Calu3 (cell line): Measurements from ENCODE around the gene RBFOX1. TPM values are rescaled to one million over a fixed set of nuclear protein-coding genes. Genes with fewer than 3 reads are reported as not detected.

Experiments
- BruUV-seq: library from RNA; stranded (reverse); fragments of 400-500 nt; replicated peaks from 2 replicates; lab custom pipeline; 2021; lab: Mats Ljungman, UMichigan
- CTCF ChIA-PET: fragments of 300-600 bp; sonication (Branson Sonifier 250); formaldehyde crosslinking; loops from one replicate; lab custom pipeline; 2022; ENCODE audit warnings: antibody characterized with exemption; lab: Charles Lee
- DNase-seq: peaks from one replicate; pipeline ENCODE4 v3.0.0; 2022
- H3K27ac Mint-ChIP-seq: one replicate; pipeline ENCODE4 v1.8.0; 2022; ENCODE audit warnings: mixed read lengths; ENCODE audit not compliant: unreplicated experiment
- H3K27me3 Mint-ChIP-seq: one replicate; pipeline ENCODE4 v1.8.0; 2022; ENCODE audit warnings: mixed read lengths; ENCODE audit not compliant: unreplicated experiment
- H3K36me3 Mint-ChIP-seq: one replicate; pipeline ENCODE4 v1.8.0; 2022; ENCODE audit warnings: mild to moderate bottlenecking, moderate library complexity, mixed read lengths; ENCODE audit not compliant: insufficient read depth, unreplicated experiment
- H3K4me1 Mint-ChIP-seq: one replicate; pipeline ENCODE4 v1.8.0; 2022; ENCODE audit warnings: mild to moderate bottlenecking, low read depth, mixed read lengths; ENCODE audit not compliant: unreplicated experiment
- H3K4me3 Mint-ChIP-seq: one replicate; pipeline ENCODE4 v1.8.0; 2022; ENCODE audit warnings: mild to moderate bottlenecking, low read depth, moderate library complexity, mixed read lengths; ENCODE audit not compliant: unreplicated experiment
- H3K9me3 Mint-ChIP-seq: one replicate; pipeline ENCODE4 v1.8.0; 2022; ENCODE audit warnings: low read depth, mixed read lengths; ENCODE audit not compliant: unreplicated experiment
- CTCF ChIP-seq: fragments of 200-600 bp; IDR thresholded peaks from one replicate; pipeline ENCODE4 v1.8.0; 2022; ENCODE audit warnings: antibody characterized with exemption; ENCODE audit not compliant: unreplicated experiment
- intact Hi-C: fragments of 100-400 bp; cut with micrococcal nuclease; formaldehyde crosslinking; loops from one replicate; pipeline ENCODE4 v1.10.0; 2022; ENCODE audit not compliant: unreplicated experiment
- total RNA-seq: library from RNA; stranded (reverse); gene quantifications from 2 replicates; pipeline ENCODE4 v1.2.3, GENCODE V29; 2022

The RBFOX1 gene
- total RNA-seq, 1 experiment from 2014 or later: not detected

GRCh38 chr16:7675628-7676027, 343.0 kb downstream of the RBFOX1 start:
- DNase-seq: no peak
- Mint-ChIP-seq H3K9me3 (peaks cover 8% of the 10 kb centered on the region), H3K4me1 (no peaks in the 10 kb centered on the region), H3K4me3 (no peak overlapping the region), H3K36me3 (no peaks in the 10 kb centered on the region), H3K27ac (no peak overlapping the region), H3K27me3 (no peaks in the 10 kb centered on the region)
- intact Hi-C loops: no loop called here
- TF ChIP-seq CTCF: no peak
- CTCF ChIA-PET: no interaction called here
- no TSS peak for BruUV-seq

GRCh38 chr16:7680296-7680695, 347.7 kb downstream of the RBFOX1 start:
- CTCF ChIA-PET: no interaction called here
- H3K4me1 Mint-ChIP-seq: no peaks in the 10 kb centered on the region

GRCh38 chr16:7688811-7689210, 356.2 kb downstream of the RBFOX1 start:
- Mint-ChIP-seq H3K9me3 (peaks cover 18% of the 10 kb centered on the region), H3K27ac (no peak overlapping the region), H3K4me1 (no peaks in the 10 kb centered on the region), H3K27me3 (no peaks in the 10 kb centered on the region), H3K4me3 (no peak overlapping the region), H3K36me3 (no peaks in the 10 kb centered on the region)
- no peak for TF ChIP-seq CTCF
- no TSS peak for BruUV-seq
- intact Hi-C loops: no loop called here
- no peak for DNase-seq
- CTCF ChIA-PET: no interaction called here

More at GRCh38 chr16:7680296-7680695, 347.7 kb downstream of the RBFOX1 start:
- Mint-ChIP-seq H3K27me3 (no peaks in the 10 kb centered on the region), H3K9me3 (peaks cover 11% of the 10 kb centered on the region), H3K27ac (no peak overlapping the region), H3K4me3 (no peak overlapping the region), H3K36me3 (no peaks in the 10 kb centered on the region)
- intact Hi-C loops: no loop called here
- no TSS peak for BruUV-seq
- no peak for TF ChIP-seq CTCF
- no peak for DNase-seq

- Mint-ChIP-seq H3K36me3 (no peaks in the 10 kb centered on the region), H3K27me3 (no peaks in the 10 kb centered on the region), H3K27ac (no peak overlapping the region), H3K4me3 (no peak overlapping the region), H3K9me3 (peaks cover 18% of the 10 kb centered on the region), H3K4me1 (no peaks in the 10 kb centered on the region)
- intact Hi-C loops: no loop called here
- CTCF ChIA-PET: no interaction called here
- no peak for TF ChIP-seq CTCF
- BruUV-seq: no TSS peak
- DNase-seq: no peak
Measured at GRCh38 chr16:7689234-7689633, 356.6 kb downstream of the RBFOX1 start.
